GM19468 (cell line): ENCODE results near the gene LPIN2.
"Not testable (repeated sequence)": the region's sequence is repeated elsewhere in the genome, so short reads cannot be mapped to it uniquely, and the experiment has no call there.

ENCODE experiments used
- ATAC-seq: cut with Tn5 transposase; IDR thresholded peaks from one replicate; pipeline ENCODE4 v1.9.1; 2021; ENCODE audit warnings: mild to moderate bottlenecking, moderate library complexity, moderate number of reproducible peaks; ENCODE audit not compliant: unreplicated experiment; ENCODE audit errors: extremely low read depth

Gene LPIN2

DNA sequence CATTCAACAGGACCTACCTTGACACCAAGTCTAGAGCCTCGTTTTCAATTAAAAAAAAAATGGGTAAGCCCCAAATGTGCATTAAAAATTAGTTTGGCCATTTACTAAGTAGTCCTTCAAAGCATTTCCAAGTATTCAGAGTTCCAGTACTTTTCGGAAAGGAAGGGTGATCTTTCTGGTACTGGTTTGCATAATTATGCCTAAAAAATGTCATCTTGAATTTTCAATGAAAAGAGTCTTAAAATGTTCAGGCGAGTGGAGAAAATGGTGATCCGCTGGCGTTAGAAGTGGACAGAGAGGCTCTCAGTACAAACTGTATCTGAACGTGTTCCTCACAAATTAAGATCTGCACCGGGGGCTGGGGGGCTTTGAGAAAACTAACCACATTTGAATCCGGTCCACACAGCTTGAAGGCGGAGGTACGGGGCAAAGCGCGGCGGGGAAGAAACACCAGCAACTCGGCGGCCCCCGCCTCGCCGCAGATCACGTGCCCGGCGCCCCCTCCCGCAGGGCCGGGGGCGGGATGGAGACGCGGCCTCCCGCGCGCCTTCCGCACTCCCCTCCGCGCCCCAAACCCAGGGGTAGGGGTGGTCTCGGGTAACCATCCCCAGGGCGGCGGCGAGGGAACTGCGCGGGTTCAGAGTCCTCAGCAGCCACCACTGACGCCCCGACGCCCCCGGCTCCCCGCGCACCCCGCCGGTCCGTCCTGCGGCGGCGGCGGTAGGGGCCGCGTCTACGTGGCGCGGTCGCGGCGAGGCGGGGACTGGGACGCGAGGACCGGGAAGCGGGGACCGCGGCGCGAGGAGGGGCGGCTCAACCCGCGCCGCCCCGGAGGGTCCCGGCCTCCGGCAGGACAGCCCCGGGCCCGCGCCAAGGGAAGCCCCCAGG lies 564 bp downstream of the LPIN2 start:
- ATAC-seq = no peak

DNA sequence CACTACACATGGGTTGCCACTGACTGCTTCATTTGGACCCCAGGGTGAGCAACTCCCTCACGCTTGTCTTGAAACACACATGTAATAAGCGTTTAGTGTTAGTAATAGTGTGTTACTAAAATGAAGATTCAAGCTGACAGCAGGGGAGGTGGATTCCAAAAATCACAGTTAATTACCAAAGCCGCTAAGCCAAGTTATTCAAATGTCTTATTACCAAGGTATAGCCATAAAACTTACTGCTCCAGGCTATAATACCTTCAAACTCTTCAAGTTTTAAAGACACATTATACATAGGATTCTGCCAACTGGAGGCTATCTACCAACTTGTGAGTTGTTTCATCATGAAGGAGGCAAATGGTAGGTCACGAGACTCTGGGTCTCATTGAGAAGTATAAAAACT lies 2.9 kb downstream of the LPIN2 start:
- ATAC-seq = no peak

- no peak for ATAC-seq
These were observed 4.4 kb downstream of the LPIN2 start for GRCh38 chr18:3008541-3008940.

GRCh38 chr18:3007491-3007890 lies 5.5 kb downstream of the LPIN2 start:
- ATAC-seq = no peak

- ATAC-seq = no peak
These were observed 7.5 kb downstream of the LPIN2 start for GRCh38 chr18:3005462-3005861.

DNA sequence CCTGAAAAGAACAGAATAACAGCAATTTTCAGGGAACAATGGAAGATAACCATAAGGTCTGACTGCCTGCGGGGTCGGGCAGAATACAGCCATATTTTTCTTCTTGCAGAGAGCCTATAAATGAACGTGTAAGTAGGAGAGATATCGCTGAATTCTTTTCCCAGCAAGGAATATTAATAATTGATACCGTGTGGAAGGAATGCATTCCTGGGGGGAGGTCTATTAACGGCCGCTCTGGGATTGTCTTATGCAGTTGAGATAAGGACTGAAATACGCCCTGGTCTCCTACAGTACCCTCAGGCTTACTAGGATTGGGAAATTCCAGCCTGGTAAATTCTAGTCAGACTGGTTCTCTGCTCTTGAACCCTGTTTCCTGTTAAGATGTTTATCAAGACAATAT lies 9.2 kb downstream of the LPIN2 start:
- ATAC-seq = not testable (repeated sequence)

DNA sequence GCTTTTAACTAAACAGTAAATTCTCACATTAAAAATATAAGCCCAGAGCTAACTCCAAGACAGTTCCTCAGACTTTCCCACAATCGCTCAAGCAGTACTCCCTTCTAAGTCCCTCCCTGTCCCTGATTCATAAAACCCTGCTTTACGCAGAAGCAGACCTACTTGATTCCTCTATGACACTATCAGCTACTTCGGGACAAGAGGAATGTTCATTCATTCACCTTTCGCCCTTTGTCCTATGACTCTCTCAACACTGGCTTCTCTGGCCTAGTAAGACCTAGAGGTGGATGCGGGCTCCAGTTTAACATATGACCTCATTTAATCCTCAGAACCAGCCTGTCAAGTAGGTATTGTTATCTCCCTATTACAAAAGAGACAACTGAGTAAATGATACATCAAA lies 10.2 kb downstream of the LPIN2 start:
- ATAC-seq = no peak

DNA sequence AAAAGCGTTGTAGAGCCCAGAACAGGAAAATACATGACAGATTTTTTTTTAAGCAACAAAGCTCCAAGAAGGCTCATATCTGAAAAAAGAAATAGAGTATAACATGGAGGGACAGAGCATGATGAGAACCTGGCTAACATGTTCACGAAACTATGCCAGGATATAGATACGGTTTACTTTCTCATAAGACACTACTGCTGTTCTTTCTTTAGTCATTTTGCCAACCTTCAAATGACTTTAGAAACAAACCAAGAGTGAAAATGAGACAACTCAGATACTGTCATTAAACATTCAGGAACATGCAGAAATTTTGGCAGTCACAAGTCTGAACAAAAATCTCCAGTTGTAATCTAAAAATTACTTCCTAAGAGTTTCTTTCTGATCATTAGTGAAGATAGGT lies 14.3 kb downstream of the LPIN2 start:
- ATAC-seq = no peak

- ATAC-seq = no peak
These were observed 14.9 kb downstream of the LPIN2 start for GRCh38 chr18:2997846-2998564.

DNA sequence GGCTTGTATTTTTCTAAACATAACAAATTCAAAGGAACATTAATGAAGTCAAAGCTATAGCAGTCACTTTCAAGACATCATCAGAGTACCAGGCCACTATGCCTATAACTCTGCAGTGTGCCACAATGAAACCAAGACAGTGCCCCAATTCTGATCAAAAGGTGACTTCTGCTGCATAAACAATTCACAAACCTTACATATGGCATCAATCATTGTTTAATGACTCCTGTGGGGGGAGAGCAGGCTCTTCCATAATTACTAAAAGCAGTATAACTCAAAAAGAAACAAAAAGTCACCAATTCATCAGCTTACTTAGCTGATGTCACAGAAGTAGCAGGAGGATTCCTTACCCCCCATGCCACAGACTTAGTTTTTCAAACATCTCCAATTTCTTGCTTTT lies 15.5 kb downstream of the LPIN2 start:
- ATAC-seq = no peak

GRCh38 chr18:2994603-2995432 lies 18.1 kb downstream of the LPIN2 start:
- ATAC-seq = peak; percentile 35

DNA sequence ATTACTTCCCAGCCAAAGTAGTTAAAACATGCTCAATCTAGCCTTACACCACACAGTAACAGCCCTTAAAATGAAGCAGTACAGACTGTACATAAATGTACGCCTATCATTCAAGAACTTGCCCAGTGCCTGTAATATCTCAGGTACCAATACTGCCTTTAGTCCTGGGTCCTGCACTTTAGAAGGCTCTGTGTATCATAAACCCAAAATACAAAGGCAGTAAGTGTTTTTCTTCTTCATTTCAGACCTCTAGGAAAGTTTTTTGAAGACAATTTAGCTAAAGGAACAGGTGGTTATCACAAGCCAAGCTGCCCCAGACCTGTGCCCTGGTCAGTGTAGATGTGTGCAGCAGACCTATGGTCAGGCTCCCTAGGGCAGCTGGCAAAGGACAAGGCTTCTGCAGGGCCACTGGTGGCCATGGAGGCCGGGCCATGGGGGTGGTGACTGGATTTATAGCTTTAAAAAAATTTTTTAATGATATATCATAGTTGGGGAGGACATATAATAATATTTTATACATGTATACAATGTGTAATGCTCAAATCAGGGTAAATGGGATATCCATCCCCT lies 18.8 kb downstream of the LPIN2 start:
- no peak for ATAC-seq

DNA sequence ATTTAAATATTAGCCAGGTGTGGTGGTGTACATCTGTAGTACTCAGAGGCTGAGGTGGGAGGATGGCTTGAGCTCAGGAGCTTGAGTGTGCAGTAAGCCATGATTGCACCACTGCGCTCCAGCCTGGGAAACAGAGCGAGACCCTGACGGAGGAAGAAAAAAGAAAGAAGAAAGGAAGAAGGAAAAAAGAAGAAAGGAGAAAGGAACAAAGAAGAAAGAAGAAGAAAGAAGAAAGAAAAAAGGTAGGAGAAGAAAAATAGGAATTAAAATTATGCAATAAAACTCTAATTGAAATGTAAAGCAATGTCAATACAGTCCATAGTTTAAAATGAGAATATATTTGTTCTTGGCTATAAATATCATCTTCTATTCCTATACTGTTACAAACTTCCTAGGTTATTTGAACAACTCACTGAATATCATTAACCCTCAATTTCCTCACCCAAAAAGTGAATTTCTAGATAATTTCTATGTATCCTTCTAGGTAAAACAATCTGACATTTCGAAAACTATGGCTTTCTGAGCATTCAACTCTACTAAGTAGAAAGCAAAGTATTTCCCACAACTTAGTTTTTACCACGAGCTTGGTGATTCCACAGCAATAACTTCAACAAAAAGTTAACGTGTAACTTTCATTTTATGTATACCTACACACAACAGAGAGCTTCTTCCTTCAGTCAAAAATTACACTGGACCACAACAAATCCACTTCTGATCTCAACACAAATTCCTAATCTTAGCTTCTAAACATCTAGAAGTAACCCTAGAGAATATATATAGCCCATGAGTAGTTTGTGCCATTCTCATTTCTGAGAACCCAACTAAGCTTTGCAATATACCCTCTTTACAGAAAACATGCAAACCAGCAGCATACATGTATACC lies 19.7 kb downstream of the LPIN2 start:
- no peak for ATAC-seq

- no peak for ATAC-seq
These were observed 21.8 kb downstream of the LPIN2 start for GRCh38 chr18:2990956-2991640.

- ATAC-seq = no peak
These were observed 24.8 kb downstream of the LPIN2 start for GRCh38 chr18:2987876-2988790.

- ATAC-seq = no peak
These were observed 26.6 kb downstream of the LPIN2 start for GRCh38 chr18:2986150-2986865.

DNA sequence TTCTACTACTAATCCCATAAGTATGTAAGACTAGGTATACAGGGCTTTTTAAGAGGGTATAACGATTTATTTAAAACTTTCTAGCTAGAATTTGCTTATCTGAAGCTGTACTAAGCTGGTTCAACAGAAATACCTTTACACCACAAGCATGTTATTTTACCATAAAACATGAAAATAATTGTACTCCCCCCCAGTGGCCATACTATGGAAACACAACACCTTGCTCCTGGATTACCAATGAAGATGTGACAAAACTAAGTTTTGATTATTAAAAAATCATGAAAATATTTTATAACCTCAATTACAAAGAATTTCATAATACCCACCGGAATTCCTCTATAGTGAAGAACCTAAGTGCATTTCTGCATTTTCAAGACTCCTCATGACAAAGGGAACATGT lies 27.3 kb downstream of the LPIN2 start:
- no peak for ATAC-seq
